Fibroblast of skin of right quadriceps (primary cell): Measurements from ENCODE around the gene BIN2.

Source experiments
- DNase-seq: peaks from one replicate; pipeline ENCODE4 v3.0.0-alpha.2; 2013

BIN2 gene

DNA sequence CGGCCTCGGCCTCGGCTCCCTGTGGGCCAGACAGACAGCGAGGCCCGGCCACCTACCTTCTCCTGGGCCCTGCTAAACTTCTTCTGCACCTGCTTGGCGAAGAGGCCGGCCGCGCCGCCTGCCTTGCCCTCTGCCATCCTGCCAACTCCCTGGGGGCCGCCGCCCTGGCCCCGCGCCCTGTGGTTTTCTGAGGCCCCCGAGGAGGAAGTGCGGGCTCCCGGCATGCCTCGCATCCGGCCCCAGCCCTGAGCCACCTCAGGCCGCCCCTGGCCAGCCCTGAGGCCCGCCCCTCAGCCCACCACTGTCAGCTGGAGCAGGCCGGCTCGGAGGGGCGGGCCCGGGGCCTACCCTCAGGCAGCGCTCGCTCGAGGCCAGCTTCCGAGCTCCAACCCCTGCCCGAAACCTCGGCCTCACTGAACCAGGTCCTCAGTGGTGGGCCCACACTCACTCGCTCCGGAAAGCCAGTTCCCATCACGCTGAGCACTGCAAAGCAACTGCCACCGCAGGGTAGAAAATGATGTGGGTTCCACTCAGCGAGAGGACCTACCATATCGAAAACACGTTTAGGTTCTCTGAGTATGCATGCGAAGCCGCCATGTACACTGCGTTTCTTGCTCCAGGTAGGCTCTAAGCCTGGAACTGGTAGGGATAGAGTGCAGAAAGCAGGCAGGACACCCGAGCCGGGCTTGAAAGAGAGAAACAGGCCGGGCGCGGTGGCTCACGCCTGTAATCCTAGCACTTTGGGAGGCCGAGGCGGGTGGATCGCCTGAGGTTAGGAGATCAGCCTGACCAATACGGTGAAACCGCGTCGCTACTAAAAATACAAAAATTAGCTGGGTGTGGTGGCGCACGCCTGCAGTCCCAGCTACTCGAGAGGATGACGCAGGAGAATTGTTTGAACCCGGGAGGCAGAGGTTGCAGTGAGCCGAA, at the start of gene BIN2:
TSS of gene BIN2 (minus strand) at position 209 of the 930 bp plus-strand sequence. CDS start at position 137, 72 bp downstream.
- DNase-seq, result no peak

GRCh38 chr12:51373187-51373586, 49.2 kb upstream of the BIN2 start:
- DNase-seq, result no peak

DNA sequence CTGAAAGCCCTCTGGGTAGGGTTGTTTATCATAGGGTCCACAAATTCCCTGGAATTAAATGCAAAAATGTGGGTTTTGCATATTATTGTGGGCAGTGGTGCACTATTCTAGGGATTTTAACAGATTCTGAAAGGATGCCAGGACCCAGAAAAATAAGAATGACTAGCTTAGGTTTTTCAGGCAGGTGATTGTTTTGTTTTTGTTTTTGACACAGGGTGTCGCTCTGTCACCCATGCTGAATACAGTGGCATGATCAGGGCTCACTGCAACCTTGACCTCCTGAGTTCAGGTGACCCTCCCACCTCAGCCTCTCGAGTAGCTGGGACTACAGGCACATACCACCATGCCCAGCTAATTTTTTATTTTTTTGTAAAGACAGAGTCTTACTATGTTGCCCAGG, 48.0 kb upstream of the BIN2 start:
- no peak for DNase-seq

- DNase-seq, result peak; percentile 96
Observed at GRCh38 chr12:51371295-51371953, 47.5 kb upstream of the BIN2 start.

GRCh38 chr12:51370667-51371066, 46.7 kb upstream of the BIN2 start:
- no peak for DNase-seq

DNA sequence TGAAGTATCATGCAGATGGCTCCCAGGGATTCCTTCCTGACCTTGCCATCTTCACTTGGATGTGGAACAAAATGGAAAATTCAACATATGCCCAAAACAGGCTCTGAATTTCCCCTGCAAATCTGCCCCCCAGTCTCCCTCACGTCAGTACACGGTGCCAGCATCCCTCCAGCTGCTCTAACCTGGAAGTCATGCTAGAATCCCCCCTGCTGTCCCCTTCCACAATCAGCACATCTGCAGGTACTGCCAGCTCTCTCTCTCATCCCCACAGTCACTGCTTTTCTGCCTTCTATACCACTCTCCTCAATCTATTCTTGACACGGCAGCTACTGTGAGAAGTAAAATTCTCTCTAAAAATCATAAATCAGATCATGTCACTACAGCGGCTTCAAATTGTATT, 45.6 kb upstream of the BIN2 start:
- DNase-seq, result no peak

GRCh38 chr12:51368640-51369517, 44.9 kb upstream of the BIN2 start:
- no peak for DNase-seq

GRCh38 chr12:51365276-51365675, 41.3 kb upstream of the BIN2 start:
- no peak for DNase-seq

- DNase-seq, result no peak
Observed at GRCh38 chr12:51364001-51364400, 40.0 kb upstream of the BIN2 start.

- no peak for DNase-seq
Observed at GRCh38 chr12:51362747-51363342, 38.9 kb upstream of the BIN2 start.

GRCh38 chr12:51362307-51362706, 38.3 kb upstream of the BIN2 start:
- DNase-seq, result no peak

DNA sequence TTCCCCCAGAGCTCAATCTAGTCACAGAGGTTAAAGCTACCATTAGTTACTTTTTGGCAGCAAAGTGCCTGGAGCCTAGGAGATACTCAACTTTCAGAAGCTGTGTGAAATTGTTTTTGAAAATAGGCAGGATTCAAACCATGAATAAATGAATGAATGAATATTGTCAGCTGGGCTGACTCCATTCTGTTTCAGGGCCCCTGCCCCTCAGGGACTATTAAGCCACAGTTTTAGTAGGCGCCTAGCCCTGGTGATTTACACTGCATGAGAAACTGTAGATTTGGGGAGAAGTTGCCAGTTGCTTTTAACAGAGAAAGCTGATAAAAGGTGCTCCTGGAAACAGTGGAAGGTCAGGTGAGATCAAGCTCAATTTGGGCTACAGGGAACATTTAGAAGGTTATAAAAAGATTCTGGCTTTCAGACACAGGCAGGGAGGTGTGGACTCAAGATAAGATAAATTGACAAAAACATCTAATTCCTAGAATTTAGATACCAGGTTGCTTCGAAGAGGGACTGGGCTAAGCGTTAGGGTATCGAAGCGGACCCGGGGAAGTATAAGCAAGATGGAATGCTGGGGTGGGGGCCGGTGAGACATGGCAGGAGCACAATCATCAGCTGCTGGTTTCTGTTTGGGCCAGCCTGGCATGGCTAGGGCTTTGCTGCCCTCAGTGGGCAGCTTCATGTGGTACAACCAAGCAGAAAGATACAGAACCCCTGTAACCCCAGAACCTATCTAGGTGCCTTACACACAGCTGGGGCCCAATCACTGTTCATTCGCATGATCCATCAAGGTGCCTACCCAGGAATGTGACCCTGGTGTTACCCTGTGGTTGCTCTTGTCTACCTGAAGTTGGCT, 37.4 kb upstream of the BIN2 start:
- DNase-seq, result no peak

- no peak for DNase-seq
Observed at GRCh38 chr12:51360315-51360714, 36.3 kb upstream of the BIN2 start.

- DNase-seq, result peak; percentile 24
Observed at GRCh38 chr12:51359851-51360250, 35.9 kb upstream of the BIN2 start.

DNA sequence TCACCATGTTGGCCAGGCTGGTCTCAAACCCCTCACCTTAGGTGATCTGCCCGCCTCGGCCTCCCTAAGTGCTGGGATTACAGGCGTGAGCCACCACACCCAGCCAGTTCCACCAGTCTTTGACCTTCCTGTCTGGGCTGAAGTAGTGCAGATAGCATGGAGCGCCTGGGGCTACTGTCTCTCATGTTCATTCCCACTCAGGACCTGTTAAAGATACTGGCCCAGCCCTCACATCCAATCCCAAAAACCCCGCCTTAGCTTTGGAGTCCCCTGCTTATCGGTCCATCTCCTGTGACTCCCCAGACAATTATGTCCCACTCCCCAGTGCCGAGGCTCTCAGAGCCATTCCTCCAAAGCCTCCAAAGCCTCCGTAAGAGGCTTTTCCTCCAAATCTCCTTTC, 34.5 kb upstream of the BIN2 start:
- no peak for DNase-seq

DNA sequence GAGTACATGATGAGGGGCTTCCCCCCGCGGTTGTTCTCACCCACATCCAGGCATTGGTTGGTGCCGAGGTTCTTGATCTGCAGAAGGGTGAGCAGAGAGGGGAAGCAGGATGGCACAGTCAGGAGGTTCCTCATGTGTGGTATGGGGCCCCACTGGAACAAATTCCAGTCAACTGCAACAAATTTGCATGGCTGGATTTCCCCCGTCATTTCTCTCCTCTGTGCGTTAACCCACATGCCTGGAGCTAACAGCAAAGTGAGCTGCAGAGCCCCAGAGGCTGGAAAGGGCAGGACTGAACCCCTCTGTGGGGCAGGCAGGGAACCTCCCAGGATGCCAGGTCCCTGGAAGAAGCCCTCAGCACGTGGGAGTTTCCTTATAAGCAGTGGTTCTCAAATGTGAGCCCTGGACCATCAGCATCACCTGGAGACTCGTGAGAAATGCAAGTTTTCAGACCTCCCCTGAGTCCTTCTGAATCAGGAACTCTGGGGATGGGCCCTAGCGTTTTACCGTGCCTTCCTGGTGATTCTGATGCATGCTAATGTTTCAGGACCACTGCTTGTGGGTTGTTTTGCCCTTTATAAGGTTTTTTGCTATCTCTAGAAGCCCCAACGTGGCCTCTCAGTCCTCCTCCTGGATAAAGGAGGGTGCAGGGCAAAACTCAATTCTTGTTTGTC, 33.5 kb upstream of the BIN2 start:
- no peak for DNase-seq

DNA sequence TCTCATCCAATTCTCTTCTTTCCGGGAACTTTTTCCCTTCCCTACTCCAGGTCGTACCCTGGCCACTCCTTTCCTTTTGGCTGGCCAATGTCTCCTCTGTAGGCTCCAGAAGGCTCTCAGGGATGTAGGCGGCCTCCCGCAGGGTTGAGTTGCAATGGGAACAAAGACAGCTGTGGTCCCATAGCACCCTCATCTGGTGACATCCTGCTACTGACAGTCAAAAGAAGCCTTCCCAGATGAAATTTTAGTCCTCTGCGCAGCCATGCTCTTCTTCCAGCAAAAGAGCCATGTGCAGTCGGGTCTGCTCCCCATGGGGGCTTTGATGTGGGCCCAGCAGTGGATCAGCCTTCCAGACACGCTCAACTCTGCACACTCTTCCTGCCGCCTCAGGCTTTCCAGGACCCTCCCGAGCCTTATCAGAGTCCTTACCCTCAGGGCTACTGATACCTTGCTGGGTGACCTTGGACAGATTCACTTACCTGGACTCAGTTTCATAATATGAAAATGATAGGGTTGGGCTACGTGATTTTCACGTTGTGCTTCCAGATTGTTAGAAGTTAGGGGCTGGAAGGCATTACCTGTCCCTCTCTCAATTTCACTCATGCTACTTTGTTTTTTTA, 28.0 kb upstream of the BIN2 start:
- DNase-seq, result peak; percentile 61

- peak; percentile 42 for DNase-seq
Observed at GRCh38 chr12:51349026-51349425, 25.1 kb upstream of the BIN2 start.

- DNase-seq, result no peak
Observed at GRCh38 chr12:51348116-51348515, 24.1 kb upstream of the BIN2 start.

GRCh38 chr12:51346581-51346980, 22.6 kb upstream of the BIN2 start, which contains the start of gene CELA1:
Gene CELA1 (minus strand): TSS chr12:51346679. CDS start chr12:51346638, 41 bp downstream.
- no peak for DNase-seq

- peak; percentile 8 for DNase-seq
Observed at GRCh38 chr12:51345681-51346080, 21.7 kb upstream of the BIN2 start.
